Spleen (tissue), 13 donors: ENCODE data around the gene MYO9A. TPM values are rescaled to one million over a fixed set of nuclear protein-coding genes. Genes with fewer than 3 reads are reported as not detected.

Experiments used
- DNase-seq: peaks from one replicate; pipeline ENCODE4 v3.0.0-alpha.2; 2020
- H3K27ac ChIP-seq, 8 donors: fragments of 200-600 bp; sonication (generic) in 7 of 8; 1 replicate in 4 of 8; 2 replicates in 4 of 8; pipeline versions ENCODE4 v1.5.0 to v1.8.0; 2016 to 2021; ENCODE audit warnings: inconsistent platforms in 4 of 8, mild to moderate bottlenecking in 4 of 8, moderate library complexity in 1 of 8
- H3K27me3 ChIP-seq, 7 donors: fragments of 200-600 bp; sonication (generic) in 6 of 7; replicated peaks in 1 of 7; 1 replicate in 4 of 7; 2 replicates in 3 of 7; pipeline versions ENCODE4 v1.5.0 to v1.8.0; 2016 to 2021; ENCODE audit warnings: inconsistent platforms in 3 of 7, mild to moderate bottlenecking in 1 of 7
- H3K36me3 ChIP-seq, 6 donors: fragments of 200-600 bp; sonication (generic) in 5 of 6; 1 replicate in 4 of 6; 2 replicates in 2 of 6; pipeline versions ENCODE4 v1.5.0 to v1.8.0; 2016 to 2021; ENCODE audit warnings: inconsistent platforms in 2 of 6
- H3K4me1 ChIP-seq, 6 donors: fragments of 200-600 bp; sonication (generic) in 5 of 6; 1 replicate in 3 of 6; 2 replicates in 3 of 6; pipeline versions ENCODE4 v1.5.0 to v1.8.0; 2016 to 2021; ENCODE audit warnings: inconsistent platforms in 3 of 6
- H3K4me3 ChIP-seq, 8 donors: fragments of 200-600 bp; sonication (generic) in 7 of 8; 1 replicate in 4 of 8; 2 replicates in 4 of 8; pipeline versions ENCODE4 v1.5.0 to v1.8.0; 2016 to 2021; ENCODE audit warnings: inconsistent platforms in 4 of 8, mild to moderate bottlenecking in 4 of 8, moderate library complexity in 2 of 8
- H3K9me3 ChIP-seq, 8 donors: fragments of 200-600 bp; sonication (generic) in 7 of 8; 1 replicate in 4 of 8; 2 replicates in 4 of 8; pipeline versions ENCODE4 v1.5.0 to v1.8.0; 2016 to 2021; ENCODE audit warnings: inconsistent platforms in 4 of 8
- POLR2A ChIP-seq, 3 donors: fragments of 450-650 bp; IDR thresholded peaks; one replicate each; pipeline ENCODE4 v1.5.1; 2017; ENCODE audit warnings: antibody characterized with exemption in 3 of 3, mild to moderate bottlenecking in 1 of 3
- POLR2AphosphoS5 ChIP-seq, 3 donors: sonication (generic); formaldehyde crosslinking; IDR thresholded peaks; one replicate each; pipeline ENCODE4 v1.5.1; 2017; ENCODE audit warnings: antibody characterized with exemption in 3 of 3
- WGBS, 5 donors: extraction: QIAGEN DNeasy Blood & Tissue Kit in 3 of 5; methylation state at CpG; one replicate each; pipeline versions ENCODE4 v1.1.5 to v1.1.7; 2013 to 2018; 5-methylcytosine and 5-hydroxymethylcytosine counted together
- intact Hi-C: fragments of 100-400 bp; cut with DNase I; formaldehyde crosslinking; loops from one replicate; pipeline ENCODE4 v1.15.0; 2023; ENCODE audit warnings: low total_unique reads
- long read RNA-seq, 2 donors: transcript quantifications; one replicate each; lab custom pipeline, GENCODE V29; 2026
- polyA plus RNA-seq, 3 donors: library from polyadenylated mRNA; stranded (reverse); fragments of 200-250 nt; gene quantifications; one replicate each; pipeline ENCODE4 v1.2.1, GENCODE V29; 2013
- total RNA-seq, 7 donors: library from RNA; depleted of rRNA in 3 of 7; stranded (reverse); fragments of >200 nt in 3 of 7; fragmentation: NEBNext Ultra II Directional in 4 of 7; extraction: Animal tissue kit (Norgen Biotek cat#: 25700) in 4 of 7; gene quantifications; one replicate each; pipeline versions ENCODE4 v1.1.0 to v1.2.1, GENCODE V29; 2016 to 2021
- TF ChIP-seq, protein P1 (sequence below), 11 experiments: fragments of 200-600 bp in 7 of 11; fragments of 450-650 bp in 4 of 11; sonication (generic) in 4 of 11; IDR thresholded peaks in 8 of 11; conservative IDR thresholded peaks in 3 of 11; 1 replicate in 7 of 11; 2 replicates in 4 of 11; pipeline versions ENCODE4 v1.4.0 to v1.8.0; 2016 to 2021; ENCODE audit warnings: antibody characterized with exemption in 11 of 11, inconsistent platforms in 4 of 11, mild to moderate bottlenecking in 1 of 11
- donor health status: healthy with polysubstance abuse.
- donor health status: DM: no; HTN: no; CAD: no; lungs with moderate emphysema.
- donor health status: DM: no; HTN: no; CAD: no.
- donor health status: Bipolar disorder and iron deficiency.
- donor health status: healthy.
- donor health status: DM: no; HTN: no; CAD: no.
- donor health status: DM: yes; HTN: yes; CAD: no.

The MYO9A gene, protein sequence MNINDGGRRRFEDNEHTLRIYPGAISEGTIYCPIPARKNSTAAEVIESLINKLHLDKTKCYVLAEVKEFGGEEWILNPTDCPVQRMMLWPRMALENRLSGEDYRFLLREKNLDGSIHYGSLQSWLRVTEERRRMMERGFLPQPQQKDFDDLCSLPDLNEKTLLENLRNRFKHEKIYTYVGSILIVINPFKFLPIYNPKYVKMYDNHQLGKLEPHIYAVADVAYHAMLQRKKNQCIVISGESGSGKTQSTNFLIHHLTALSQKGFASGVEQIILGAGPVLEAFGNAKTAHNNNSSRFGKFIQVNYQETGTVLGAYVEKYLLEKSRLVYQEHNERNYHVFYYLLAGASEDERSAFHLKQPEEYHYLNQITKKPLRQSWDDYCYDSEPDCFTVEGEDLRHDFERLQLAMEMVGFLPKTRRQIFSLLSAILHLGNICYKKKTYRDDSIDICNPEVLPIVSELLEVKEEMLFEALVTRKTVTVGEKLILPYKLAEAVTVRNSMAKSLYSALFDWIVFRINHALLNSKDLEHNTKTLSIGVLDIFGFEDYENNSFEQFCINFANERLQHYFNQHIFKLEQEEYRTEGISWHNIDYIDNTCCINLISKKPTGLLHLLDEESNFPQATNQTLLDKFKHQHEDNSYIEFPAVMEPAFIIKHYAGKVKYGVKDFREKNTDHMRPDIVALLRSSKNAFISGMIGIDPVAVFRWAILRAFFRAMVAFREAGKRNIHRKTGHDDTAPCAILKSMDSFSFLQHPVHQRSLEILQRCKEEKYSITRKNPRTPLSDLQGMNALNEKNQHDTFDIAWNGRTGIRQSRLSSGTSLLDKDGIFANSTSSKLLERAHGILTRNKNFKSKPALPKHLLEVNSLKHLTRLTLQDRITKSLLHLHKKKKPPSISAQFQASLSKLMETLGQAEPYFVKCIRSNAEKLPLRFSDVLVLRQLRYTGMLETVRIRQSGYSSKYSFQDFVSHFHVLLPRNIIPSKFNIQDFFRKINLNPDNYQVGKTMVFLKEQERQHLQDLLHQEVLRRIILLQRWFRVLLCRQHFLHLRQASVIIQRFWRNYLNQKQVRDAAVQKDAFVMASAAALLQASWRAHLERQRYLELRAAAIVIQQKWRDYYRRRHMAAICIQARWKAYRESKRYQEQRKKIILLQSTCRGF (N-terminal part only)
- total RNA-seq, result 10 to 100 TPM; 45.0 to 80.9 (median 57.7) TPM
- 1 to 10 TPM; 1.7 to 2.4 (median 2.1) TPM for polyA plus RNA-seq
- long read RNA-seq, donor 1, full-length matches to known transcripts, result 1 of 1 reads
- long read RNA-seq, donor 1, partial matches to known transcripts, result 0 of 1 reads
- long read RNA-seq, donor 1, other reads (novel, unspliced or antisense), result 0 of 1 reads
- long read RNA-seq, donor 2, result 0 reads

DNA sequence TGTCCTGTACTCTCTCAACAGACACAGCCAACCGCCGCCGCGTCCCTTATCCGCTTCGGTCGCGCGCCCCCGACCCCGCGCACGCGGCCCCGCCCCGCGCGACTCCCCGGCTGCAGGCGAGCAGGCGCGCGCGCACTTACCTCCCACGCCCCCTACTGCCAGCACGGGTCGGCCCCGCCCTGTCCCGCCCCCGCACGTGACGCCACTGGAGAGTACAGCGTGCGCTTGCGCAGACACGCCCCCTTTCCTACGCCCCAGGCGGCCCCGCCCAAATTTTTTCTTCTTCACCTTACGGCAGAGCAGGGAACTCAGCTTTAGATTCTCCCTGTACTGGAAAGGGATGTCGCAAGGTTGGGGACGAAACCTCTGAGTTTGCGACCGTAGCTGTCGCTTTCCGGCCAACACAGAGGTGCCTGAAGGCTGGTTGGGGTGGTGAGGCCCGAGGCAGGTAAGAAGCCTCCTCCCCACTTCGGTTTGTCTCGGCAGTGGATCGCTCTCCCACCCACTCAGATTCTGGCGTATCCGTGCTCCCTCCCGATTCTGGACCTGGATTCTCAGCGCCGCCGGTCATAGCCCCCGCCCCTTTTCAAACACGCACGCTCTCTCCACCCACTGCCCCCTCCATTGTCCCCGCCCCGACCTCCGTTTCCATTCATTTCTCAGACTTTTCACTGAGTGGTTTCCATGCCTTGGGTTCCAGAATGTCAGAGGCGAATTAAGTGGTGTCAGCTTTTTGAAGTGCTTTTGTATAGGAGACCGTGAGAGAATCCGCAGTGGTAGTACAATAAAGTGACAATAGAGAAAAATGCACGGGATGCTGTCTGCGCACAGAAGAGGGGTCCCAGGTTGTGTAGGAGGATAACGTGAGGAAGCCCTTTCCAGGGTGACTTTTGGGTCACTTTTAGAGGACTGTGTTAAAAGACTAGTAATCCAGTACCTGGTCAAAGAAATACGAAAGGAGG, at the start of gene MYO9A, which contains the start of gene SENP8:
Gene MYO9A, minus strand, starts transcription at position 134 of the 962 bp plus-strand sequence. CDS start 71,587 bp downstream, outside the sequence.
Gene SENP8, plus strand, starts transcription at position 387 of the 962 bp plus-strand sequence. CDS start 21,221 bp downstream, outside the sequence.
- TF ChIP-seq POLR2AphosphoS5 (IDR thresholded peaks at IDR 0.05) (peak in 2 of 3 donors; percentile 80 to 82), POLR2A (IDR thresholded peaks at IDR 0.05) (peak in 1 of 3 donors; percentile 31)
- TF ChIP-seq, protein P1, sequence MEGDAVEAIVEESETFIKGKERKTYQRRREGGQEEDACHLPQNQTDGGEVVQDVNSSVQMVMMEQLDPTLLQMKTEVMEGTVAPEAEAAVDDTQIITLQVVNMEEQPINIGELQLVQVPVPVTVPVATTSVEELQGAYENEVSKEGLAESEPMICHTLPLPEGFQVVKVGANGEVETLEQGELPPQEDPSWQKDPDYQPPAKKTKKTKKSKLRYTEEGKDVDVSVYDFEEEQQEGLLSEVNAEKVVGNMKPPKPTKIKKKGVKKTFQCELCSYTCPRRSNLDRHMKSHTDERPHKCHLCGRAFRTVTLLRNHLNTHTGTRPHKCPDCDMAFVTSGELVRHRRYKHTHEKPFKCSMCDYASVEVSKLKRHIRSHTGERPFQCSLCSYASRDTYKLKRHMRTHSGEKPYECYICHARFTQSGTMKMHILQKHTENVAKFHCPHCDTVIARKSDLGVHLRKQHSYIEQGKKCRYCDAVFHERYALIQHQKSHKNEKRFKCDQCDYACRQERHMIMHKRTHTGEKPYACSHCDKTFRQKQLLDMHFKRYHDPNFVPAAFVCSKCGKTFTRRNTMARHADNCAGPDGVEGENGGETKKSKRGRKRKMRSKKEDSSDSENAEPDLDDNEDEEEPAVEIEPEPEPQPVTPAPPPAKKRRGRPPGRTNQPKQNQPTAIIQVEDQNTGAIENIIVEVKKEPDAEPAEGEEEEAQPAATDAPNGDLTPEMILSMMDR (IDR thresholded peaks at IDR 0.05 in 8 of 11, conservative IDR thresholded peaks at IDR 0.05 in 3 of 11), result peak in 9 of 11 experiments; percentile 11 to 62 (median 34)
- Histone ChIP-seq H3K4me1 (peaks cover 14 to 52% (median 23%) of the 10 kb centered on the region in 6 donors), H3K36me3 (no peaks in the 10 kb centered on the region), H3K9me3 (no peaks in the 10 kb centered on the region), H3K27ac (peak within 1 kb of the TSS; percentile 89 to 97 (median 93)), H3K27me3 (no peaks in the 10 kb centered on the region), H3K4me3 (peak within 1 kb of the TSS; percentile 69 to 97 (median 88))
- peak; percentile 99 for DNase-seq
- WGBS, 5 donors, result 0 to 1% (median 1%) methylated on average over 35 to 69 of the region's 69 CpGs
- intact Hi-C loops, result no loop called here

DNA sequence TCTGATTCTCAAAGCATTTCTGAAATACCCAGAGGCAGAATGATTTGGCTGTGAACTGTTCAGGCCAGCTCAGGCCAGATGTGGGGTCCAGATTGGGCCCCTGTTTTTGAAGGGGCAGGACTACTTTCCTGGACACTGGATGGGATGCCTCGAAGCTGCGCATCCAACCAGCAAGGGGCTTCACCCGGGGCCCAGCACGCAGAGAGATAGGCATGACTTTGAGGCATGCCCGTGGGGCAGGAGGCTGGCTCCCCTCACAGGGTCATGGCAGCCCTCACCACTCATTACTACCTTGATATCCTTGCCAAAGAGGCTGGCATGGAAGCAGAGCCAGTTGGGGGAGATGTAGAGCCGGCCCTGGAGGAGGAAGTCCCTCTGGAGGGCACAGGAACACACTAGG, 49.5 kb upstream of the MYO9A start:
- no peaks in the 10 kb centered on the region for H3K4me1 ChIP-seq
- TF ChIP-seq POLR2AphosphoS5 (IDR thresholded peaks at IDR 0.05), result no peak
- TF ChIP-seq POLR2A (IDR thresholded peaks at IDR 0.05), result no peak
- TF ChIP-seq, protein P1 (IDR thresholded peaks at IDR 0.05 in 8 of 11, conservative IDR thresholded peaks at IDR 0.05 in 3 of 11), result no peak
- H3K9me3 ChIP-seq, result no peaks in the 10 kb centered on the region
- no peak overlapping the region for H3K27ac ChIP-seq
- H3K4me3 ChIP-seq, result no peak overlapping the region
- 67 to 82% (median 75%) methylated on average over 1 to 6 of the region's 6 CpGs for WGBS, 5 donors
- H3K27me3 ChIP-seq, result peaks cover 0 to 16% (median 0%) of the 10 kb centered on the region in 7 donors
- peak; percentile 49 for DNase-seq
- H3K36me3 ChIP-seq, result no peaks in the 10 kb centered on the region
- intact Hi-C loops, result no loop called here

DNA sequence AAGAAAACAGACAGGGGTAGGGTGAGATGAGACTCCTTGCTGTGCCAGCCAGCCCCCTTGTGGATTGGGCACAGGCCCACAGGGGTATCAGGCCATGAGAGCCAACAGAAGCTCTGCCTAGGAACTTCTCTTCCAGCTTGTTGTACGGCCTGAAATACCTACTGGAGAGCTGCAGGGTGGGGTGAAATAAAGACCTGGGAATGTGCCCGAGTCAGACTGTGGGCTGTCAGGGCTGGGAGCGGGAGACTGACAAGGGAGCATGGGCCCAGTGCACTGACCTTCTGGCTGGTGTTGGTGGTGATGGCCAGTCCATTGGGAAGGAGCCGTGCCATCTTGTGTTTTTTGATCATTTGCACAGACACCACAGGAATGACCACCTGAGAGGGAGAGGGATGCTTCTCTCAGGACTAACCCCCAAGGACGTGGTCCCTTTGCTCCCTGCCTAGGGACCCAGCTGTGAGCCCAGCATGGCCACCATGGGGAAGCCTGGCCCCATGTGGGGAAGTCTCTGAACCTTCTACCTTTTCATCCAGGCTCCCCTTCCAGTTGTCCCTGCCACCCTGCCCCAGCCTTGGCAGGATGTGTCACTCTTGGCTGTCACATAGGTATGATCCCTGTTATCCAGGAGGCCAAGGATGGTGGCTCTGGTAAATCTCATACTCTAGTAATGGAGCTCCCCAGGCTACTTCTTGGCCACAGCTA, 48.9 kb upstream of the MYO9A start:
- peak; percentile 57 for DNase-seq
- H3K9me3 ChIP-seq, result no peaks in the 10 kb centered on the region
- H3K36me3 ChIP-seq, result no peaks in the 10 kb centered on the region
- peaks cover 0 to 16% (median 0%) of the 10 kb centered on the region in 7 donors for H3K27me3 ChIP-seq
- no peak overlapping the region for H3K4me3 ChIP-seq
- H3K4me1 ChIP-seq, result no peaks in the 10 kb centered on the region
- intact Hi-C loops, result no loop called here
- TF ChIP-seq POLR2A (IDR thresholded peaks at IDR 0.05) (no peak), POLR2AphosphoS5 (IDR thresholded peaks at IDR 0.05) (no peak)
- TF ChIP-seq, protein P1 (IDR thresholded peaks at IDR 0.05 in 8 of 11, conservative IDR thresholded peaks at IDR 0.05 in 3 of 11), result no peak
- 73 to 92% (median 88%) methylated on average over 4 to 5 of the region's 5 CpGs for WGBS, 5 donors
- H3K27ac ChIP-seq, result no peak overlapping the region
